Suprapubic skin (tissue), 3 donors: Measurements from ENCODE around the gene CCDC8.

Experiments used
- CTCF ChIP-seq, 2 donors: fragments of 200-600 bp in 1 of 2; fragments of 450-650 bp in 1 of 2; sonication (generic) in 1 of 2; IDR thresholded peaks; one replicate each; pipeline ENCODE4 v1.5.1; 2016 to 2019; ENCODE audit warnings: antibody characterized with exemption in 2 of 2, mild to moderate bottlenecking in 1 of 2, moderate library complexity in 1 of 2
- POLR2A ChIP-seq, 2 donors: fragments of 450-650 bp; IDR thresholded peaks; one replicate each; pipeline ENCODE4 v1.6.1; 2017; ENCODE audit warnings: antibody characterized with exemption in 2 of 2, mild to moderate bottlenecking in 2 of 2, moderate library complexity in 2 of 2

- no peak for TF ChIP-seq POLR2A (IDR thresholded peaks at IDR 0.05)
- no peak for TF ChIP-seq CTCF (IDR thresholded peaks at IDR 0.05)
These were observed 23.1 kb downstream of the CCDC8 start for GRCh38 chr19:46390121-46390858.
